Peyer's patch (tissue), 4 donors: ENCODE data around the gene OSBP. TPM values are rescaled to one million over a fixed set of nuclear protein-coding genes. Genes with fewer than 3 reads are reported as not detected.

ENCODE experiments used
- DNase-seq, 3 donors: peaks; one replicate each; pipeline ENCODE4 v3.0.0-alpha.2; 2017 to 2019
- H3K27ac ChIP-seq, 4 donors: fragments of 200-600 bp; sonication (generic); one replicate each; pipeline ENCODE4 v1.5.1; 2016 to 2019
- H3K27me3 ChIP-seq, 2 donors: fragments of 200-600 bp; sonication (generic); one replicate each; pipeline ENCODE4 v1.5.1; 2019
- H3K36me3 ChIP-seq, 3 donors: fragments of 200-600 bp; sonication (generic); one replicate each; pipeline ENCODE4 v1.5.1; 2016 to 2019
- H3K4me1 ChIP-seq, 4 donors: fragments of 200-600 bp; sonication (generic); one replicate each; pipeline ENCODE4 v1.5.1; 2016 to 2019
- H3K4me3 ChIP-seq, 4 donors: fragments of 200-600 bp; sonication (generic); 1 replicate in 3 of 4; 2 replicates in 1 of 4; pipeline ENCODE4 v1.5.1; 2016 to 2019; ENCODE audit warnings: mild to moderate bottlenecking in 1 of 4
- H3K9me3 ChIP-seq, 4 donors: fragments of 200-600 bp; sonication (generic); one replicate each; pipeline ENCODE4 v1.5.1; 2016 to 2019; ENCODE audit warnings: mild to moderate bottlenecking in 1 of 4
- POLR2A ChIP-seq, 2 donors: fragments of 450-650 bp; IDR thresholded peaks; one replicate each; pipeline ENCODE4 v1.5.1; 2017; ENCODE audit warnings: antibody characterized with exemption in 2 of 2, mild to moderate bottlenecking in 2 of 2, moderate library complexity in 2 of 2
- total RNA-seq, 4 donors: library from RNA; depleted of rRNA; stranded (reverse); fragments of >200 nt; gene quantifications; one replicate each; pipeline ENCODE4 v1.1.0, GENCODE V29; 2016
- TF ChIP-seq, protein P1 (sequence below), 6 experiments: fragments of 450-650 bp in 4 of 6; fragments of 200-600 bp in 2 of 6; sonication (generic) in 1 of 6; IDR thresholded peaks; one replicate each; pipeline ENCODE4 v1.5.1; 2017 to 2019; ENCODE audit warnings: antibody characterized with exemption in 6 of 6, mild to moderate bottlenecking in 3 of 6, moderate library complexity in 1 of 6

Gene OSBP, protein sequence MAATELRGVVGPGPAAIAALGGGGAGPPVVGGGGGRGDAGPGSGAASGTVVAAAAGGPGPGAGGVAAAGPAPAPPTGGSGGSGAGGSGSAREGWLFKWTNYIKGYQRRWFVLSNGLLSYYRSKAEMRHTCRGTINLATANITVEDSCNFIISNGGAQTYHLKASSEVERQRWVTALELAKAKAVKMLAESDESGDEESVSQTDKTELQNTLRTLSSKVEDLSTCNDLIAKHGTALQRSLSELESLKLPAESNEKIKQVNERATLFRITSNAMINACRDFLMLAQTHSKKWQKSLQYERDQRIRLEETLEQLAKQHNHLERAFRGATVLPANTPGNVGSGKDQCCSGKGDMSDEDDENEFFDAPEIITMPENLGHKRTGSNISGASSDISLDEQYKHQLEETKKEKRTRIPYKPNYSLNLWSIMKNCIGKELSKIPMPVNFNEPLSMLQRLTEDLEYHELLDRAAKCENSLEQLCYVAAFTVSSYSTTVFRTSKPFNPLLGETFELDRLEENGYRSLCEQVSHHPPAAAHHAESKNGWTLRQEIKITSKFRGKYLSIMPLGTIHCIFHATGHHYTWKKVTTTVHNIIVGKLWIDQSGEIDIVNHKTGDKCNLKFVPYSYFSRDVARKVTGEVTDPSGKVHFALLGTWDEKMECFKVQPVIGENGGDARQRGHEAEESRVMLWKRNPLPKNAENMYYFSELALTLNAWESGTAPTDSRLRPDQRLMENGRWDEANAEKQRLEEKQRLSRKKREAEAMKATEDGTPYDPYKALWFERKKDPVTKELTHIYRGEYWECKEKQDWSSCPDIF
- 100 to 1,000 TPM in 1 of 4 donors, 10 to 100 TPM in 3; 53.8 to 106 (median 58.7) TPM for total RNA-seq

DNA sequence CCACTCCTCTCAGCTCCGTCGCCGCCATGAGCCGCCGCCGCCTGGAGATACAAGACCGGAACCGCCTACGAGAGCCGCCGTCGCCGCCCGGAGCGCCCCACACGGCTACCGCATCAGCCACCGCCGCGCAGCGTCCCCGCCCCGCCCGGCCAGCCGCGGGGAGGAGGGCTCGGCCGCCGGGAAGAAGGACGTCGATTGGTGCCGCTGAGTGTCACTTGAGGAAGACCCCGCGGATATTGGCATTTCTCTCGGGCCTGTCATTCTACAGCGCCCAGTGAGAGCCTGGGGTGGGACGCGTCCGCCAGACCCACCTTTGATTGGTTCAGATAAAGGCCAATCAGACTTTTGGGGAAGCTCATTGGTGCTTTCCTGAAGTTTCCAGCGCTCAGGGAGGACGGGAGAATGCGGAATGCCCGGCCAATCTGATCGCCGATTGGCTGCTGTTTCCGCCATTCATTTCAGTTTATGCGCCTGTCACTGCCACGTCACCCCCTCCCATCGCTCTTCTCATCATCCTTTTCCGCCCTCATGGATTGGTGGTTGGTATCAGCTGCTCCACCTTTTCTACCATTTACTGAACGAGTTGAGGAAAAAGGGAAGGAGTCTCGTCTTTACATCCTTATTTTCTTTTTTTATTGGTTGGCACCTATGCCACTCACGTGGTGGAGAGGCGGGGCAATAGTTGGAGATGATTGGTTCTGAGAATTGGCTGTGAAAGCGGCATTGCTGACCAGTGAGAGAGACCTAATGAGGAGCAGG, at the start of gene OSBP:
Gene OSBP, minus strand, starts transcription at position 138 of the 759 bp plus-strand sequence. Its CDS starts 110 bp downstream, at position 28.
- DNase-seq = peak; percentile 97 to 100 (median 99)
- TF ChIP-seq, protein P1, sequence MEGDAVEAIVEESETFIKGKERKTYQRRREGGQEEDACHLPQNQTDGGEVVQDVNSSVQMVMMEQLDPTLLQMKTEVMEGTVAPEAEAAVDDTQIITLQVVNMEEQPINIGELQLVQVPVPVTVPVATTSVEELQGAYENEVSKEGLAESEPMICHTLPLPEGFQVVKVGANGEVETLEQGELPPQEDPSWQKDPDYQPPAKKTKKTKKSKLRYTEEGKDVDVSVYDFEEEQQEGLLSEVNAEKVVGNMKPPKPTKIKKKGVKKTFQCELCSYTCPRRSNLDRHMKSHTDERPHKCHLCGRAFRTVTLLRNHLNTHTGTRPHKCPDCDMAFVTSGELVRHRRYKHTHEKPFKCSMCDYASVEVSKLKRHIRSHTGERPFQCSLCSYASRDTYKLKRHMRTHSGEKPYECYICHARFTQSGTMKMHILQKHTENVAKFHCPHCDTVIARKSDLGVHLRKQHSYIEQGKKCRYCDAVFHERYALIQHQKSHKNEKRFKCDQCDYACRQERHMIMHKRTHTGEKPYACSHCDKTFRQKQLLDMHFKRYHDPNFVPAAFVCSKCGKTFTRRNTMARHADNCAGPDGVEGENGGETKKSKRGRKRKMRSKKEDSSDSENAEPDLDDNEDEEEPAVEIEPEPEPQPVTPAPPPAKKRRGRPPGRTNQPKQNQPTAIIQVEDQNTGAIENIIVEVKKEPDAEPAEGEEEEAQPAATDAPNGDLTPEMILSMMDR (IDR thresholded peaks at IDR 0.05) = peak in 2 of 6 experiments; percentile 1 to 45
- TF ChIP-seq POLR2A (IDR thresholded peaks at IDR 0.05) = peak; percentile 85 to 88
- Histone ChIP-seq H3K27me3 (no peaks in the 10 kb centered on the region), H3K4me1 (peaks cover 0 to 39% (median 7%) of the 10 kb centered on the region in 4 donors), H3K9me3 (no peaks in the 10 kb centered on the region), H3K4me3 (peak within 1 kb of the TSS; percentile 57 to 85 (median 76)), H3K27ac (peak within 1 kb of the TSS; percentile 94 to 97 (median 95)), H3K36me3 (no peaks in the 10 kb centered on the region)

DNA sequence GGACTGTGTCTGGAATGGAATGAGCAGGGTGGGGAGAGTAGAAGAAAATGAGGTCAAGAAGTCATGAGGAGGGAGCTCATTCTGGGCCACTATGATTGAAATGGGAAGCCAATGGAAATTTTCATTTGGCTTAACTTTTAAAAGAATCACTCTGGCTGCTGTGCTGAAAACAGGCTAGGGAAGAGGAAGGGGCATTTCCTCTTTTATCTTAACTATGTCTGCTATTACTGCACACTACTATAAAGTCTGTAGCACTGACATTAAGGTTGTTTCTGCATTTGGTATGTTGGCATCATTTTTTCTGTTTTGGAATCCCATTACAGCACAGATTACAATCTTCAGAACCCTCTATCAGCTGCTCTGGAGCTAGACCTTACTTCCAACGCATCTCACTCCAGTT, 45.0 kb upstream of the OSBP start:
- Histone ChIP-seq H3K27ac (no peak overlapping the region), H3K9me3 (no peaks in the 10 kb centered on the region), H3K27me3 (no peaks in the 10 kb centered on the region), H3K4me1 (peaks cover 0 to 8% (median 0%) of the 10 kb centered on the region in 4 donors), H3K4me3 (no peak overlapping the region), H3K36me3 (peaks cover 0 to 86% (median 0%) of the 10 kb centered on the region in 3 donors)
- TF ChIP-seq POLR2A (IDR thresholded peaks at IDR 0.05) = no peak
- TF ChIP-seq, protein P1 (IDR thresholded peaks at IDR 0.05) = no peak
- no peak for DNase-seq

DNA sequence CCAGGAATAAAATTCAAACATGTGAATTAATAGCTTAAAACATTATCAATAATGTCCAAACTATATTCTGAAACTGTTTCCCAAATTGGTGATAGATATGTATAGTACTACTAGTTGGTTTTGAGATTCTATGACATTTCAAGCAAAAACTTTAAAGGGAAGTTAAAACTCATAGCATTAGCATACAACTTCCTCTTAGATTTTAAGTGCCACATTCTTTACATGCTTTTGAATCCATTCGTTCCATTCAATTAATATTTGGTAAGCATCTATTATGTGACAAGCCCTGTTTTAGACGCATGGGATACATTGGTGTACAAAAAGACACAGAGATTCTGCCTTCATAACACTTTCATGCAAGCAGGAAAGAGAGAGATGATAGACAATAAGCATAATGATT, 44.4 kb upstream of the OSBP start:
- Histone ChIP-seq H3K36me3 (peaks cover 0 to 86% (median 0%) of the 10 kb centered on the region in 3 donors), H3K9me3 (no peaks in the 10 kb centered on the region), H3K4me3 (no peak overlapping the region), H3K27me3 (no peaks in the 10 kb centered on the region), H3K27ac (no peak overlapping the region), H3K4me1 (peaks cover 0 to 8% (median 0%) of the 10 kb centered on the region in 4 donors)
- TF ChIP-seq, protein P1 (IDR thresholded peaks at IDR 0.05) = no peak
- TF ChIP-seq POLR2A (IDR thresholded peaks at IDR 0.05) = no peak
- no peak for DNase-seq

DNA sequence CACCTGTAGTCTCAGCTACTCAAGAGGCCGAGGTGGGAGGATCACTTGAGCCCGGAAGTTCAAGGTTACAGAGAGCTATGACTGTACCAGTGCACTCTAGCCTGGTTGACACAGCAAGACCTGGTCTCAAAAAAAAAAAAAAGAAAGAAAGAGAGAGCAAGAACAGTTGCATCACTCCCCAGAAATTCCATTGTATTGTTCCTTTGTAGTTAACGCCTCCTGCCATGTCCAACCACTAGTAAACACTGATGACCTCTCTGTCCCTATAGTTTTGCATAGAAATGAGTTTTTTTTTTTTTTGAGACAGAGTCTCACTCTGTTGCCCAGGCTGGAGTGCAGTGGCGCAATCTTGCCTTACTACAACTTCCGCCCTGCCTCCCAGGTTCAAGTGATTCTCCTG, 42.5 kb upstream of the OSBP start:
- Histone ChIP-seq H3K4me3 (no peak overlapping the region), H3K27me3 (no peaks in the 10 kb centered on the region), H3K27ac (no peak overlapping the region), H3K9me3 (no peaks in the 10 kb centered on the region), H3K4me1 (peaks cover 0 to 8% (median 0%) of the 10 kb centered on the region in 4 donors), H3K36me3 (peaks cover 0 to 89% (median 0%) of the 10 kb centered on the region in 3 donors)
- no peak for TF ChIP-seq POLR2A (IDR thresholded peaks at IDR 0.05)
- TF ChIP-seq, protein P1 (IDR thresholded peaks at IDR 0.05) = no peak
- DNase-seq = no peak

DNA sequence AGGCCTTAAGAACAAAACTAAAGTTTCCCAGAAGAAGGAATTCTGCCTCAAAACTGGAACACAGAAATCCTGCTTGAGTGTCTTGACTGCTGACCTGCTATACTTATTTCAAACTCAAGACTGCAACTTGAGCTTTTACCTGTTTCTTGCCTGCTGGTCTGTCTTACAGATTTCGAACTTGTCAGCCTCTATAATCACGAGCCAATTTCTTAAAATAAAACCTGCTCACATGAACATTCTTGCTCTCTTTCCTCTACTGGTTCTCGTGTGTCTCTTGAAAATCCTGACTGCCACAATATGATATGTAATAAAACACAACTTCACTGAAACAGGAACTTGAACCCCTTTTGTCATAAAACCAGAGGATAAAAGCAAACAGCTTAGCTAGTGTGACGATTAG, 39.3 kb upstream of the OSBP start:
- DNase-seq = no peak
- Histone ChIP-seq H3K36me3 (peaks cover 0 to 98% (median 0%) of the 10 kb centered on the region in 3 donors), H3K27ac (no peak overlapping the region), H3K4me1 (no peaks in the 10 kb centered on the region), H3K27me3 (no peaks in the 10 kb centered on the region), H3K9me3 (no peaks in the 10 kb centered on the region), H3K4me3 (no peak overlapping the region)
- TF ChIP-seq POLR2A (IDR thresholded peaks at IDR 0.05) = no peak
- TF ChIP-seq, protein P1 (IDR thresholded peaks at IDR 0.05) = no peak
